ENCODE data around the gene GRM7. TPM values are rescaled to one million over a fixed set of nuclear protein-coding genes. Genes with fewer than 3 reads are reported as not detected.

The GRM7 gene
- total RNA-seq = not detected in 2 replicates

GRCh38 chr3:6860954-6861624 lies at the start of gene GRM7:
Gene GRM7 (plus strand): TSS chr3:6861115.

